DOHH2 (cell line): ENCODE measurements around the gene PLXNA2.

Experiments
- EZH2phosphoT487 ChIP-seq: fragments of 200-600 bp; sonication (generic); IDR thresholded peaks from 2 replicates; pipeline ENCODE4 v1.6.1; 2017; ENCODE audit warnings: borderline replicate concordance, mild to moderate bottlenecking, antibody characterized with exemption, low read length, moderate library complexity, mixed read lengths
- TF ChIP-seq, protein P1 (sequence below): fragments of 200-600 bp; sonication (generic); IDR thresholded peaks from one replicate; pipeline ENCODE4 v1.5.1; 2014; ENCODE audit warnings: antibody characterized with exemption, mild to moderate bottlenecking, low read depth, low read length; ENCODE audit not compliant: poor library complexity, severe bottlenecking

DNA sequence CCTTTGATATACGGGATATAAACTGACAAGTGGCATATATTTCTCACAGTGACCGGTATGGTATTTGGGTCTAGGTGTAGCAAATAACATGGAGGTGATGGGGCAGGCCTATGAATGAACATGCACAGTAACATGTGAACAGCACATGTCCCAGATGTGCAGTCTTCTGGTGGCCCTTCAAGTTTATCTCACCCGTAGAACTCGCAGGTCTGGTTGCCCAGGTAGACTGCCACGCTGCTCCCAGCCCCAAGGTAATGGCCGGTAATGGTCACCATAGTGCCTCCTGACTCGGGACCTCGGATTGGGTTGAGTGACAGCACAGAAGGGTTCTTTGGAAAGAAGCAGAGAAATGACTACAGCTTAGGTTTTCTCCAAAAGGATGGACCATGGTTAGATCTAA, 192.0 kb downstream of the PLXNA2 start:
- TF ChIP-seq, protein P1, sequence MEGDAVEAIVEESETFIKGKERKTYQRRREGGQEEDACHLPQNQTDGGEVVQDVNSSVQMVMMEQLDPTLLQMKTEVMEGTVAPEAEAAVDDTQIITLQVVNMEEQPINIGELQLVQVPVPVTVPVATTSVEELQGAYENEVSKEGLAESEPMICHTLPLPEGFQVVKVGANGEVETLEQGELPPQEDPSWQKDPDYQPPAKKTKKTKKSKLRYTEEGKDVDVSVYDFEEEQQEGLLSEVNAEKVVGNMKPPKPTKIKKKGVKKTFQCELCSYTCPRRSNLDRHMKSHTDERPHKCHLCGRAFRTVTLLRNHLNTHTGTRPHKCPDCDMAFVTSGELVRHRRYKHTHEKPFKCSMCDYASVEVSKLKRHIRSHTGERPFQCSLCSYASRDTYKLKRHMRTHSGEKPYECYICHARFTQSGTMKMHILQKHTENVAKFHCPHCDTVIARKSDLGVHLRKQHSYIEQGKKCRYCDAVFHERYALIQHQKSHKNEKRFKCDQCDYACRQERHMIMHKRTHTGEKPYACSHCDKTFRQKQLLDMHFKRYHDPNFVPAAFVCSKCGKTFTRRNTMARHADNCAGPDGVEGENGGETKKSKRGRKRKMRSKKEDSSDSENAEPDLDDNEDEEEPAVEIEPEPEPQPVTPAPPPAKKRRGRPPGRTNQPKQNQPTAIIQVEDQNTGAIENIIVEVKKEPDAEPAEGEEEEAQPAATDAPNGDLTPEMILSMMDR, result no peak
- TF ChIP-seq EZH2phosphoT487, result no peak
